H9 (cell line): Measurements from ENCODE around the gene GRID1. TPM values are rescaled to one million over a fixed set of nuclear protein-coding genes. Genes with fewer than 3 reads are reported as not detected.

Source experiments
- DNase-seq: peaks from one replicate; pipeline ENCODE4 v3.0.0-alpha.2; 2017
- H2AFZ ChIP-seq: one replicate; pipeline ENCODE4 v1.6.1; 2013; ENCODE audit warnings: mild to moderate bottlenecking, low read length, control low read depth, moderate library complexity
- H2AK5ac ChIP-seq: 2 replicates; pipeline ENCODE4 v1.6.1; 2013; ENCODE audit warnings: low read length, control low read depth, mixed read lengths; ENCODE audit not compliant: insufficient read length
- H2BK120ac ChIP-seq: one replicate; pipeline ENCODE4 v1.6.1; 2013; ENCODE audit warnings: low read depth, mild to moderate bottlenecking, low read length, control low read depth, inconsistent platforms; ENCODE audit not compliant: poor library complexity, severe bottlenecking
- H2BK12ac ChIP-seq: 2 replicates; pipeline ENCODE4 v1.6.1; 2013; ENCODE audit warnings: low read length, control low read depth, mixed read lengths, low read depth; ENCODE audit not compliant: insufficient read length
- H2BK15ac ChIP-seq: 2 replicates; pipeline ENCODE4 v1.6.1; 2013; ENCODE audit warnings: low read depth, low read length, control low read depth
- H2BK20ac ChIP-seq: one replicate; pipeline ENCODE4 v1.6.1; 2013; ENCODE audit warnings: low read depth, mild to moderate bottlenecking, low read length, control low read depth, inconsistent platforms; ENCODE audit not compliant: poor library complexity, severe bottlenecking
- H2BK5ac ChIP-seq: 2 replicates; pipeline ENCODE4 v1.6.1; 2013; ENCODE audit warnings: low read length, control low read depth, mixed read lengths; ENCODE audit not compliant: insufficient read length
- H3K14ac ChIP-seq: 2 replicates; pipeline ENCODE4 v1.6.1; 2013; ENCODE audit warnings: low read length, control low read depth; ENCODE audit not compliant: insufficient read depth
- H3K18ac ChIP-seq: 2 replicates; pipeline ENCODE4 v1.6.1; 2013; ENCODE audit warnings: low read depth, mild to moderate bottlenecking, mixed read lengths, low read length, control low read depth; ENCODE audit not compliant: insufficient read length
- H3K23ac ChIP-seq: 2 replicates; pipeline ENCODE4 v1.6.1; 2013; ENCODE audit warnings: low read length, control low read depth, mixed read lengths, low read depth; ENCODE audit not compliant: insufficient read length
- H3K23me2 ChIP-seq: 2 replicates; pipeline ENCODE4 v1.6.1; 2013; ENCODE audit warnings: low read depth, mild to moderate bottlenecking, mixed read lengths, low read length, control low read depth; ENCODE audit not compliant: insufficient read length, poor library complexity, severe bottlenecking
- H3K27ac ChIP-seq: 2 replicates; pipeline ENCODE4 v1.5.1; 2013; ENCODE audit warnings: low read length, control low read depth, mixed read lengths, low read depth; ENCODE audit not compliant: insufficient read length
- H3K27me3 ChIP-seq: 2 replicates; pipeline ENCODE4 v1.6.1; 2013; ENCODE audit warnings: low read length, control low read depth, inconsistent platforms; ENCODE audit not compliant: insufficient read depth
- H3K4ac ChIP-seq: 2 replicates; pipeline ENCODE4 v1.6.1; 2013; ENCODE audit warnings: low read depth, mild to moderate bottlenecking, control low read depth, inconsistent platforms, low read length, moderate library complexity
- H3K4me1 ChIP-seq: 2 replicates; pipeline ENCODE4 v1.6.1; 2013; ENCODE audit warnings: low read length, control low read depth, inconsistent platforms; ENCODE audit not compliant: insufficient read depth
- H3K4me2 ChIP-seq: 2 replicates; pipeline ENCODE4 v1.6.1; 2013; ENCODE audit warnings: low read length, control low read depth, mixed read lengths; ENCODE audit not compliant: insufficient read length, insufficient read depth
- H3K56ac ChIP-seq: 2 replicates; pipeline ENCODE4 v1.6.1; 2013; ENCODE audit warnings: low read depth, mild to moderate bottlenecking, mixed read lengths, low read length, control low read depth; ENCODE audit not compliant: insufficient read length
- H3K79me1 ChIP-seq: 2 replicates; pipeline ENCODE4 v1.6.1; 2013; ENCODE audit warnings: low read depth, mild to moderate bottlenecking, moderate library complexity, low read length, control low read depth, inconsistent platforms; ENCODE audit not compliant: insufficient read depth, poor library complexity, severe bottlenecking
- H3K79me2 ChIP-seq: 2 replicates; pipeline ENCODE4 v1.6.1; 2013; ENCODE audit warnings: low read length, control low read depth, inconsistent platforms; ENCODE audit not compliant: insufficient read depth
- H3K9ac ChIP-seq: 2 replicates; pipeline ENCODE4 v1.6.1; 2013; ENCODE audit warnings: low read length, control low read depth, mixed read lengths; ENCODE audit not compliant: insufficient read length; ENCODE audit errors: extremely low read depth
- H3K9me3 ChIP-seq: one replicate; pipeline ENCODE4 v1.6.1; 2013; ENCODE audit warnings: low read depth, low read length, inconsistent platforms; ENCODE audit not compliant: control insufficient read depth
- H3T11ph ChIP-seq: one replicate; pipeline ENCODE4 v1.6.1; 2013; ENCODE audit warnings: mild to moderate bottlenecking, low read length, control low read depth, inconsistent platforms
- H4K20me1 ChIP-seq: one replicate; pipeline ENCODE4 v1.6.1; 2013; ENCODE audit not compliant: control insufficient read depth, insufficient read length, insufficient read depth
- H4K5ac ChIP-seq: 2 replicates; pipeline ENCODE4 v1.6.1; 2013; ENCODE audit warnings: low read depth, mild to moderate bottlenecking, mixed read lengths, low read length, control low read depth; ENCODE audit not compliant: insufficient read length
- H4K8ac ChIP-seq: replicated peaks from 2 replicates; pipeline ENCODE4 v1.6.1; 2013; ENCODE audit warnings: low read length, control low read depth, mixed read lengths, low read depth; ENCODE audit not compliant: insufficient read length
- H4K91ac ChIP-seq: 2 replicates; pipeline ENCODE4 v1.6.1; 2013; ENCODE audit warnings: low read depth, mild to moderate bottlenecking, moderate library complexity, mixed read lengths, low read length, control low read depth; ENCODE audit not compliant: insufficient read length
- H3K27ac Mint-ChIP-seq, 3 experiments: 2 replicates in 2 of 3; 3 replicates in 1 of 3; pipeline ENCODE4 v1.8.0; 2020 to 2021; ENCODE audit warnings: mixed read lengths in 3 of 3, mild to moderate bottlenecking in 1 of 3, moderate library complexity in 1 of 3
- H3K27me3 Mint-ChIP-seq: 2 replicates; pipeline ENCODE4 v1.8.0; 2021; ENCODE audit warnings: low read depth, mild to moderate bottlenecking, moderate library complexity, mixed read lengths
- H3K36me3 Mint-ChIP-seq, 3 experiments: 2 replicates in 2 of 3; 3 replicates in 1 of 3; pipeline ENCODE4 v1.8.0; 2020 to 2021; ENCODE audit warnings: low read depth in 3 of 3, mixed read lengths in 3 of 3; ENCODE audit not compliant: insufficient read depth in 1 of 3
- H3K4me1 Mint-ChIP-seq, 2 experiments: 2 replicates each; pipeline ENCODE4 v1.8.0; 2020; ENCODE audit warnings: mixed read lengths in 2 of 2
- H3K4me3 Mint-ChIP-seq, 2 experiments: 2 replicates in 1 of 2; 3 replicates in 1 of 2; pipeline ENCODE4 v1.8.0; 2020 to 2021; ENCODE audit warnings: mild to moderate bottlenecking in 2 of 2, mixed read lengths in 2 of 2, moderate library complexity in 1 of 2
- H3K9me3 Mint-ChIP-seq, 2 experiments: 2 replicates in 1 of 2; 3 replicates in 1 of 2; pipeline ENCODE4 v1.8.0; 2020; ENCODE audit warnings: mild to moderate bottlenecking in 2 of 2, mixed read lengths in 2 of 2, moderate library complexity in 1 of 2
- WGBS: extraction: QIAGEN DNeasy Blood & Tissue Kit; methylation state at CpG from one replicate; pipeline ENCODE4 v1.1.7; 2013; ENCODE audit warnings: missing lambda C conversion rate, low lambda C conversion rate, mixed read lengths; ENCODE audit not compliant: insufficient read length; ENCODE audit errors: extremely low coverage; 5-methylcytosine and 5-hydroxymethylcytosine counted together
- total RNA-seq: library from RNA; stranded (reverse); gene quantifications from 2 replicates; pipeline ENCODE4 v1.2.1, GENCODE V29; 2021
- TF ChIP-seq, protein P1 (sequence below): fragments of 200-600 bp; sonication (generic); conservative IDR thresholded peaks from 3 replicates; pipeline ENCODE4 v1.8.0; 2021; ENCODE audit warnings: antibody characterized with exemption, mild to moderate bottlenecking

The GRID1 gene
- total RNA-seq, 1 experiment from 2014 or later: 0.35 TPM

DNA sequence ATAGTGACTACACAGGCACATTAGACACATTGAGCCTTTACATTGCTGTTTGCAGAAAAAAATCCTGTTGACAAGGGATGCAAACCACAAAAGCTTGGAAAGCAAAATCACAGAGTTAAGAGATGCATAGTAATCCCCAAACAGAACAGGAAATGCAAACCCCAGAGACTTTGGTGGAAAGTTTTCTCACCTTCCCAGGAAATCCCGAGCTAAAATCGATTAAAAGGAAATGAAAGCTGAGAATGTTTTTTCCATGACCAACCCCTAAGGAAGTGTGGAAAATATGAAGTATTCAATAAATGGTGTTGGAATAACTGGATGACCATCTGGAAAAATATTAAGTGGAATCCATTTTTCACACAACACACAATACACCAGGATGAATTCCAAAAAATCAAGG is 598.7 kb downstream of the GRID1 start:
- H3K23ac ChIP-seq: no peak overlapping the region
- no peak overlapping the region for H2AFZ ChIP-seq
- H3K4ac ChIP-seq: no peak overlapping the region
- no peak overlapping the region for H3T11ph ChIP-seq
- peaks cover 5% of the 10 kb centered on the region for H3K9me3 ChIP-seq
- no peak overlapping the region for H2BK5ac ChIP-seq
- H4K5ac ChIP-seq: no peak overlapping the region
- H3K4me2 ChIP-seq: no peak overlapping the region
- H3K18ac ChIP-seq: no peak overlapping the region
- H2BK20ac ChIP-seq: no peak overlapping the region
- H2BK15ac ChIP-seq: no peak overlapping the region
- H2BK12ac ChIP-seq: no peak overlapping the region
- no peak overlapping the region for H4K8ac ChIP-seq
- TF ChIP-seq, protein P1, sequence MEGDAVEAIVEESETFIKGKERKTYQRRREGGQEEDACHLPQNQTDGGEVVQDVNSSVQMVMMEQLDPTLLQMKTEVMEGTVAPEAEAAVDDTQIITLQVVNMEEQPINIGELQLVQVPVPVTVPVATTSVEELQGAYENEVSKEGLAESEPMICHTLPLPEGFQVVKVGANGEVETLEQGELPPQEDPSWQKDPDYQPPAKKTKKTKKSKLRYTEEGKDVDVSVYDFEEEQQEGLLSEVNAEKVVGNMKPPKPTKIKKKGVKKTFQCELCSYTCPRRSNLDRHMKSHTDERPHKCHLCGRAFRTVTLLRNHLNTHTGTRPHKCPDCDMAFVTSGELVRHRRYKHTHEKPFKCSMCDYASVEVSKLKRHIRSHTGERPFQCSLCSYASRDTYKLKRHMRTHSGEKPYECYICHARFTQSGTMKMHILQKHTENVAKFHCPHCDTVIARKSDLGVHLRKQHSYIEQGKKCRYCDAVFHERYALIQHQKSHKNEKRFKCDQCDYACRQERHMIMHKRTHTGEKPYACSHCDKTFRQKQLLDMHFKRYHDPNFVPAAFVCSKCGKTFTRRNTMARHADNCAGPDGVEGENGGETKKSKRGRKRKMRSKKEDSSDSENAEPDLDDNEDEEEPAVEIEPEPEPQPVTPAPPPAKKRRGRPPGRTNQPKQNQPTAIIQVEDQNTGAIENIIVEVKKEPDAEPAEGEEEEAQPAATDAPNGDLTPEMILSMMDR: no peak
- no peak overlapping the region for H4K91ac ChIP-seq
- DNase-seq: no peak
- H3K23me2 ChIP-seq: no peaks in the 10 kb centered on the region
- no peak overlapping the region for H3K27ac Mint-ChIP-seq
- H3K4me1 ChIP-seq: peaks cover 5% of the 10 kb centered on the region; the same call in 1 of the 2 replicates
- no peak overlapping the region for H2BK120ac ChIP-seq
- H3K27ac ChIP-seq: no peak overlapping the region
- no peak overlapping the region for H3K56ac ChIP-seq
- H3K4me3 Mint-ChIP-seq: no peak overlapping the region
- no peaks in the 10 kb centered on the region for H3K27me3 ChIP-seq
- no peaks in the 10 kb centered on the region for H3K79me2 ChIP-seq
- peaks cover 6 to 17% (median 7%) of the 10 kb centered on the region in 3 experiments for H3K36me3 Mint-ChIP-seq
- no peak overlapping the region for H2AK5ac ChIP-seq
- WGBS: no CpG with 5 or more reads among the region's 2 CpGs
- no peaks in the 10 kb centered on the region for H4K20me1 ChIP-seq
- H3K79me1 ChIP-seq: no peaks in the 10 kb centered on the region
- H3K9me3 Mint-ChIP-seq: peaks cover 23 to 33% of the 10 kb centered on the region in 2 experiments
- H3K14ac ChIP-seq: no peak overlapping the region
- peaks cover 0 to 7% of the 10 kb centered on the region in 2 experiments; a peak in 2 of 4 replicates for H3K4me1 Mint-ChIP-seq
- H3K9ac ChIP-seq: no peak overlapping the region
- no peaks in the 10 kb centered on the region; the same call in 1 of the 2 replicates for H3K27me3 Mint-ChIP-seq
